ENCODE data around the gene GOSR1.
"Not testable (repeated sequence)": the region's sequence is repeated elsewhere in the genome, so short reads cannot be mapped to it uniquely, and the experiment has no call there.

Gene GOSR1

DNA sequence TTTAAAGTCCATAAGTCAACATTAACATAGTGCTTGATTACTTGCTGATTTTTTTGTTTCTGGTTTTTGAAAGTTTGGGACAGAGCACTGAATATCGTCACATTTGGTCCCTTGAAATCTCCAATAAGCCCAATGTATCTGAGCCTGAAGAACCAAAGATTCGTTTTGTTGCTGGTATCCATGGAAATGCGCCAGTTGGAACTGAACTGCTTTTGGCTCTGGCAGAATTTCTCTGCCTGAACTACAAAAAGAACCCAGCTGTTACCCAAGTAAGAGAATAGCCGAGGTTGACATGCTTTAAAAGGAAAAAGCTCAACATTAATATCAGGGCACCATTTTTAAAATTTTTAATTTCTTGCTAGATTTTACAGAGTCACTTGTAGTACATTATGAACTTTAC, 27.7 kb upstream of the GOSR1 start:
- TF ChIP-seq CTCF (conservative IDR thresholded peaks at IDR 0.05; ENCODE audit: low read depth, low read length), result no peak
- no peak overlapping the region for H3K4me3 ChIP-seq (ENCODE audit: low read depth, low read length)
- DNase-seq (ENCODE audit: low read depth), result peak; percentile 19

GRCh38 chr17:30450125-30451027, 26.8 kb upstream of the GOSR1 start:
- no peak for TF ChIP-seq CTCF (conservative IDR thresholded peaks at IDR 0.05; ENCODE audit: low read depth, low read length)
- H3K4me3 ChIP-seq (ENCODE audit: low read depth, low read length), result no peak overlapping the region
- peak; percentile 72 for DNase-seq (ENCODE audit: low read depth)

DNA sequence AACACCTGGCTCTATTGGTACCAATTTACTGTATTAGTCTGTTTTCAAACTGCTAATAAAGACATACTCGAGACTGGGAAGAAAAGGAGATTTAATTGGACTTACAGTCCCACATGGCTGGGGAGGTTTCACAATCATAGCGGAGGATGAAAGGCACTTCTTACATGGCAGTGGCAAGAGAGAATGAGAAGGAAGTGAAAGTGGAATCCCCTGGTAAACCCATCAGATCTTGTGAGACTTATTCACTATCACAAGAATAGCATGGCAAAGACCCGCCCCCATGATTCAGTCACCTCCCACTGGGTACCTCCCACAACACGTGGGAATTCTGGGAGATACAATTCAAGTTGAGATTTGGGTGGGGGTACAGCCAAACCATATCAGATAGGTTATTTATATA, 22.6 kb upstream of the GOSR1 start:
- TF ChIP-seq CTCF (conservative IDR thresholded peaks at IDR 0.05; ENCODE audit: low read depth, low read length), result no peak
- peak; percentile 16 for DNase-seq (ENCODE audit: low read depth)

GRCh38 chr17:30458371-30458770, 18.8 kb upstream of the GOSR1 start:
- no peak for TF ChIP-seq CTCF (conservative IDR thresholded peaks at IDR 0.05; ENCODE audit: low read depth, low read length)
- H3K4me3 ChIP-seq (ENCODE audit: low read depth, low read length), result no peak overlapping the region
- DNase-seq (ENCODE audit: low read depth), result no peak

More for the DNA sequence above, 22.6 kb upstream of the GOSR1 start:
- no peak overlapping the region for H3K4me3 ChIP-seq (ENCODE audit: low read depth, low read length)

GRCh38 chr17:30458797-30459413, 18.3 kb upstream of the GOSR1 start:
- DNase-seq (ENCODE audit: low read depth), result not testable (repeated sequence)

DNA sequence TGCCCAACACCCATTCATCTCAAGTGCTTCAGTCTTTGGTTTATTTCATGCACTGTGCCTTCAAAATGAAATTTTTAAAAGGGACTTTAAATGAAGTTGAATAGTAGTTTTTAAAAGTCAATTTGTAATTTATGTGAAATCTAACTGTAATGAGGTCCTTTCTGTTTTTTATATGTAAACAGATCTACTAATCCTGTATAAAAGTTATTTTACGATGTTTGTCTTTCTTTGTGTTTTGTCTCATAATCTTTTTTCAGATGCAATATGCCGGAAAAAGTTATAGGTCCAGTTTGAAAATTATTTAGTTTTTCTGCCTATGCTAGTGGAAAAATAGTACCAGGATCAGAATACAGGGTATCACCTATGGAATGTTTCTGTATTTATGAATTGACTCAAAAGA, 8.7 kb upstream of the GOSR1 start:
- no peak for TF ChIP-seq CTCF (conservative IDR thresholded peaks at IDR 0.05; ENCODE audit: low read depth, low read length)
- no peak for DNase-seq (ENCODE audit: low read depth)
- H3K4me3 ChIP-seq (ENCODE audit: low read depth, low read length), result no peak overlapping the region

More at GRCh38 chr17:30458797-30459413, 18.3 kb upstream of the GOSR1 start:
- H3K4me3 ChIP-seq (ENCODE audit: low read depth, low read length), result not testable (repeated sequence)

DNA sequence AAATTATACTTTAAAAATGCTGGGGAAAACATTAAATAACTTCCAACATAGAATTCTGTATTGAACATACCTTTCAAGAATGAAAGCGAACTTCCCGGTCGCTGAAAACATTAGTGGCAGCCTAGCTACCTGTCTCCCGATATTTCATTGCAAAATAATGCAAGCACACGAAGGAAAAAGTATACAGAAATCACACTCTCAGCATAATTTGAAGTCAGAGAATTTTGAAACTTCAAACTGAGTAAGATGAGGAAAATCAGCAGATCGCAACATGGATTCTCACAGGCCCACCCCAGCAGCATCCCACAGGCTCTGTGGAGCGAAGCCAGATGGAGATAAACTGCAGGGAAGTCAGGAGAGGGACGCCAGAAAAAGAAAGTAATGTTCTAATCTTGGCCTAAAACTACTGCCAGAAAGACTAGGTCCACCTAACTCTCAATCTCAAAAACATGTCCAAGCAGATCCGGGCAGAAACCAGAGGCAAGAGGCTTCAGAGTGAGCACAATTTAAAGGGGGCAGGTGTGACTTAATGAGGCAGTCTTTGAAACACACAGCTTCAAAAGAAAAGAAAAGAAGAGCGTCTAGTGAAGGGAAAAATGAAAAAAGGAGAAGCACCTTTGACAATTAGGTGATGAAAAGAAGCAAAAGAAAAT, 4.8 kb upstream of the GOSR1 start:
- DNase-seq (ENCODE audit: low read depth), result peak; percentile 35
- no peak overlapping the region for H3K4me3 ChIP-seq (ENCODE audit: low read depth, low read length)
- no peak for TF ChIP-seq CTCF (conservative IDR thresholded peaks at IDR 0.05; ENCODE audit: low read depth, low read length)

All from choroid plexus epithelial cell (primary cell).